Spinal cord (tissue), 10 donors: Measurements from ENCODE around the gene PLXDC1. TPM values are rescaled to one million over a fixed set of nuclear protein-coding genes. Genes with fewer than 3 reads are reported as not detected.
"Not testable (repeated sequence)": the region's sequence is repeated elsewhere in the genome, so short reads cannot be mapped to it uniquely, and the experiment has no call there.

ENCODE experiments used
- DNase-seq, 6 donors: peaks; one replicate each; pipeline versions ENCODE4 v3.0.0 to v3.0.0-alpha.2; 2013 to 2015; ENCODE audit warnings: low spot score in 6 of 6, low read depth in 4 of 6
- H3K27ac ChIP-seq: one replicate; pipeline ENCODE4 v1.5.1; 2013; ENCODE audit warnings: low read depth, low read length, control low read depth
- H3K27me3 ChIP-seq: one replicate; pipeline ENCODE4 v1.6.1; 2013; ENCODE audit warnings: low read length; ENCODE audit not compliant: control insufficient read depth, insufficient read depth
- H3K36me3 ChIP-seq: one replicate; pipeline ENCODE4 v1.6.1; 2013; ENCODE audit warnings: low read length; ENCODE audit not compliant: control insufficient read depth, insufficient read depth
- H3K4me1 ChIP-seq: one replicate; pipeline ENCODE4 v1.6.1; 2013; ENCODE audit warnings: low read length; ENCODE audit not compliant: control insufficient read depth, insufficient read depth
- H3K4me3 ChIP-seq: one replicate; pipeline ENCODE4 v1.5.1; 2013; ENCODE audit warnings: low read depth, low read length, control low read depth
- H3K9me3 ChIP-seq: one replicate; pipeline ENCODE4 v1.6.1; 2013; ENCODE audit warnings: low read length; ENCODE audit not compliant: control insufficient read depth, insufficient read depth
- WGBS: methylation state at CpG from one replicate; pipeline ENCODE4 v1.1.5; 2013; ENCODE audit warnings: missing lambda C conversion rate; ENCODE audit not compliant: insufficient coverage; 5-methylcytosine and 5-hydroxymethylcytosine counted together
- polyA plus RNA-seq, 2 donors: library from polyadenylated mRNA; unstranded; fragments of 120-200 nt; gene quantifications; one replicate each; pipeline ENCODE4 v1.2.1, GENCODE V29; 2013; ENCODE audit not compliant: insufficient read length in 2 of 2
- total RNA-seq, 2 donors: library from RNA; depleted of rRNA in 1 of 2; stranded (reverse); fragments of 120-200 nt in 1 of 2; fragments of >200 nt in 1 of 2; gene quantifications; one replicate each; pipeline versions ENCODE4 v1.2.3 to v1.2.4, GENCODE V29; 2013 to 2014
- donor health status: healthy.

The PLXDC1 gene
- total and polyA plus RNA-seq, 4 donors, result 10.1 to 47.1 (median 25.6) TPM

- no peak overlapping the region for H3K27ac ChIP-seq
- H3K4me3 ChIP-seq, result no peak overlapping the region
- no peak for DNase-seq
- no peaks in the 10 kb centered on the region for H3K4me1 ChIP-seq
- peaks cover 7% of the 10 kb centered on the region for H3K9me3 ChIP-seq
- no peaks in the 10 kb centered on the region for H3K36me3 ChIP-seq
- H3K27me3 ChIP-seq, result no peaks in the 10 kb centered on the region
- WGBS, result 78% methylated on average over 14 of the region's 16 CpGs
Measured at GRCh38 chr17:39045948-39046679, 105.3 kb downstream of the PLXDC1 start.

GRCh38 chr17:39036009-39036408 is 115.4 kb downstream of the PLXDC1 start:
- H3K4me1 ChIP-seq, result no peaks in the 10 kb centered on the region
- no CpG with 5 or more reads among the region's 2 CpGs for WGBS
- H3K4me3 ChIP-seq, result no peak overlapping the region
- H3K27me3 ChIP-seq, result peaks cover 4% of the 10 kb centered on the region
- H3K9me3 ChIP-seq, result no peaks in the 10 kb centered on the region
- no peak overlapping the region for H3K27ac ChIP-seq
- no peak for DNase-seq
- no peaks in the 10 kb centered on the region for H3K36me3 ChIP-seq

GRCh38 chr17:39035578-39035977 is 115.9 kb downstream of the PLXDC1 start:
- not testable (repeated sequence) for H3K36me3 ChIP-seq, H3K27me3 ChIP-seq, H3K9me3 ChIP-seq, DNase-seq, H3K4me3 ChIP-seq, H3K27ac ChIP-seq, H3K4me1 ChIP-seq
- 92% methylated on average over 9 of the region's 16 CpGs for WGBS

GRCh38 chr17:39028690-39029089 is 122.7 kb downstream of the PLXDC1 start:
- 96% methylated on average over 4 of the region's 6 CpGs for WGBS

GRCh38 chr17:39027455-39028035 is 123.9 kb downstream of the PLXDC1 start:
- Histone ChIP-seq H3K27me3 (peaks cover 11% of the 10 kb centered on the region), H3K9me3 (no peaks in the 10 kb centered on the region), H3K4me3 (peak overlapping the region; percentile 36), H3K36me3 (no peaks in the 10 kb centered on the region), H3K4me1 (peaks cover 9% of the 10 kb centered on the region), H3K27ac (no peak overlapping the region)
- 3% methylated on average over 13 of the region's 21 CpGs for WGBS
- peak in 3 of 6 donors; percentile 4 to 55 (median 43) for DNase-seq

More at GRCh38 chr17:39028690-39029089, 122.7 kb downstream of the PLXDC1 start:
- Histone ChIP-seq H3K4me3 (no peak overlapping the region), H3K9me3 (no peaks in the 10 kb centered on the region), H3K27ac (no peak overlapping the region), H3K4me1 (peaks cover 9% of the 10 kb centered on the region), H3K36me3 (no peaks in the 10 kb centered on the region), H3K27me3 (peaks cover 11% of the 10 kb centered on the region)
- DNase-seq, result no peak

- Histone ChIP-seq H3K4me1 (peaks cover 9% of the 10 kb centered on the region), H3K27me3 (peaks cover 11% of the 10 kb centered on the region), H3K36me3 (no peaks in the 10 kb centered on the region), H3K4me3 (peak overlapping the region; percentile 36), H3K9me3 (no peaks in the 10 kb centered on the region), H3K27ac (no peak overlapping the region)
- DNase-seq, result peak in 3 of 6 donors; percentile 17 to 82 (median 67)
- WGBS, result under 1% methylated on average over 25 of the region's 26 CpGs
Measured at GRCh38 chr17:39026980-39027451, 124.4 kb downstream of the PLXDC1 start.

DNA sequence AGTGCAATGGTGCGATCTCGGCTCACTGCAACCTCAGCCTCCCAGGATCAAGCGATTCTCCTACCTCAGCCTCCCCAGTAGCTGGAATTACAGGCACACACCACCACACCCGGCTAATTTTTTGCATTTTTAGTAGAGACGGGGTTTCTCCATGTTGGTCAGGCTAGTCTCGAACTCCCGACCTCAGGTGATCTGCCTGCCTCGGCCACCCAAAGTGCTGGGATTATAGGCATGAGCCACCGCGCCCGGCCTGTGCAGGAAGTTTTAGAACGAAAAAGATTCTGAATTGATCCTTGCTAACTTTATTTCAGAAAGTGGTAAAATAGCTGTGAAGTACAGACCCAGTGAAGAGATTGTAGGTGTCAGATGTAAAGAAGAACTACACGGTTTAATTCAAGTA is 125.1 kb downstream of the PLXDC1 start:
- not testable (repeated sequence) for H3K27ac ChIP-seq, H3K9me3 ChIP-seq, H3K36me3 ChIP-seq, H3K4me1 ChIP-seq, DNase-seq, H3K4me3 ChIP-seq
- 93% methylated on average over 9 of the region's 13 CpGs for WGBS
- peaks cover 11% of the 10 kb centered on the region for H3K27me3 ChIP-seq

- Histone ChIP-seq H3K4me3 (no peak overlapping the region), H3K4me1 (peaks cover 9% of the 10 kb centered on the region), H3K27ac (no peak overlapping the region), H3K36me3 (no peaks in the 10 kb centered on the region), H3K9me3 (no peaks in the 10 kb centered on the region), H3K27me3 (peaks cover 8% of the 10 kb centered on the region)
- no peak for DNase-seq
- WGBS, result no CpG with 5 or more reads among the region's 6 CpGs
Measured at GRCh38 chr17:39022924-39023323, 128.5 kb downstream of the PLXDC1 start.

DNA sequence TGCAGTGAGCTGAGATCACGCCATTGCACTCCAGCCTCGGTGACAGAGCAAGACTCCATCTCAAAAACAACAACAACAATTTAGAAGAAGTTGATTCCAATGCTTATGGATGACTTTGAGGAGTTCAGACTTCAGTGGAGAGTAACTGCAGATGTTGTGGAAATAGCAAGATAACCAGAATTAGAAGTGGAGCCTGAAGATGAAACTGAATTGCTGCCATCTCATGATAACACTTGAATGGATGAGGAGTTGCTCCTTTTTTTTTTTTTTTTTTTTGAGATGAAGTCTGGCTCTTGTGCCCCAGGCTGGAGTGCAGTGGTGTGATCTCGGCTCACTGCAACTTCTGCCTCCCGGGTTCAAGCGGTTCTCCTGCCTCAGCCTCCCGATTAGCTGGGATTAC is 131.4 kb downstream of the PLXDC1 start:
- WGBS, result no CpG with 5 or more reads among the region's 6 CpGs
- not testable (repeated sequence) for H3K9me3 ChIP-seq, H3K27ac ChIP-seq, H3K4me1 ChIP-seq, H3K36me3 ChIP-seq, DNase-seq, H3K27me3 ChIP-seq, H3K4me3 ChIP-seq
